ENCODE results near the gene KLF11. TPM values are rescaled to one million over a fixed set of nuclear protein-coding genes. Genes with fewer than 3 reads are reported as not detected.
"Not testable (repeated sequence)": the region's sequence is repeated elsewhere in the genome, so short reads cannot be mapped to it uniquely, and the experiment has no call there.

Gene KLF11
- polyA plus RNA-seq, 10 donors: 20.5 to 32.5 (median 23.9) TPM

DNA sequence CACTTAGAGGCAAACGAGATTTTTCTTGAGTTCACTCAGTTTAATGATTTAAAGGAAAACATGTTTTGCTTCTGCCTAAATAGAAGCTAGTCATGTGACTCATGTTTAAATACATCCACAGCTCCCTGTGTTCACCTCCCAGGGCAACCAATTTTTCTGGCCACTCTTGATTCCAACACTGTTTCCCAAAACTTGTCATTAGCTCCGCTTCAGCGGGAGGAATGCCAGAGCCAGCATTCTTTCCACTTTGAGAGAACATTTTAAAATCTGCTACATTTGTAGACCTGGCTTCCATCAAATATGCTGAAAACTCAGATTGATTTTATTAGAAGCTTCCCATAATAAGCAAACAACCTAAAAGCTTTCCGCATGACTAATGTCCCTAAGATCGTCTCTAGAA, 39.7 kb downstream of the KLF11 start:
- peak in 1 of 3 donors; percentile 40 for DNase-seq

DNA sequence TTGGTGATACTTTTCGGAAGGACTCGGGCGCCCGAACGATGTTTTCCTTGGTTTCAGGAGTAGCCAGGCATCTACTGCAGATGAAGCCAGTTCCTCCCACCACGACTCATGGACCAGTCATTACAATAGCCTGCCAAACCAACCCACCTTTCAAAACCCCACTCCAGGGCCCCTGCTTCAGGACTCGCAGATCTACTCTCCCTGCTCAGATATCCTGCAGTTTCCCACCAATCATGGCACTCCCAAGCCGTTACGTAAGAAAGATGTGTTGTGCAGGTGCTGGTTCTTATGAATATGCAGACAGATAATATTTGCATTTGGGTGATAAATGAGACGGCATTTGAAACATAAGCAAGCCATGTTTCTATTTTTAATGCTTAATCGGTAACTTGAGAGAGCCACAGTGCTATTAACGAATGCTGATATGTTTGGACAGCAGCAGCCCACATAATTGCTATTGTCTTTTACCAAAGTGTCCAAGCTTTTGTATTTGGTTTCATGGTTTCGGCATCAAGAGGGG, 40.4 kb downstream of the KLF11 start:
- no peak for DNase-seq

DNA sequence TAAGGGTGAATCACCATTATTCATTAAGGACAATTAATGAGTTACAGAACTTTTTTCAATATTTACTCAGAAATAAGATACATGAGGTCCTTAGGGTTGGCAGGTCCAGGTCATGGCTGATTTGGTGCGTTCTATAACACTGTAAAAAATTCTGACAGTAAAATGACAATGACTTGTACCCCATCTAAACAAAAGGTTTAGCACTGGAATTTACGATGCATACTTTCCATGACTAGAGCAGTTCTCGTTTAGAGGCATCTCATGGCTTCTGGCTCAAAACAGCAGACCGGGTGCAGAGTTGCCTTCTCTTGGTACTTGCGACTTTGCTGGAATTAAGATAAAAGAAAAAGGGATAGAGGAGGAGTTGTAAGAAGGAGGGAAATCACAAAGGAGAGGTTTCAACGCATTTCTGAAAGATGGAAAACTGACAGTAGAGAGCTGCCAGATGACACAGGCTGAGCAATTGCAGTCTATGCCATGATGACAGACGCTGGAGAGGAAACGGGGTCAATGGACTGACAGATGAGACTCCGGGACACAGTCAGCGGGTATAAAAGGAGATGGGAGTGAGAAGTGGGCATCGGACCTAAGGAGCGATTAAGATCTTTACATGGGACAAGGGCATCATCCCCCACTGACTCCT, 41.0 kb downstream of the KLF11 start:
- DNase-seq: no peak

DNA sequence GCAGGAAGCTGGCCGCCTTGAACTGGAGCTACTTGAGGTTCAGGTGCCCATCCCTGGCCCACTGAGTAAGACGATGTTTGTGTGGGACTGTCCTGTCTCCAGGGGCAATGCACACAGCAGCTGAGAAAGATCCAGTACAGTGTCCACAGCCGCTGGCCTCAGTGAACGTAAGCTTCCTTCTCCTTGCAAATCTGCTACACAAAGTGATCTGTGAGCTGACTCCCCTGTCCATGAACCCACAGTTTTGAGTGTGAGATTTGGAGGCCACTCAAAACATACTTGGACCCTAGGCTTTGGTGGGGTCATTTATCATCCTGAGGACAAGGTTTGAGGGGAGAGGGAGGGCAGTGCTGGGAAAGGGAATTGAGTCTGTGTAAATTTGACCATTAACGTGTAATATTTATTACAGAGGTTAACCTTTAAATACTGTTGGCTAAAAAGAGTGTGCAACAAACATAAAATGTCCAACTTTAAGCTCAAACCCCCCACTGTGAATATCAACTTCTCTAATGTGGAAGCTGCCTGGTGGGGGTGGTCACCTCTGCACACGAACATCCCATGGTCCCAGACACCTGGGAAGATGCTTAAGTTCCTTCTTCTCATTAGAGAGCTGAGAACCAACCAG, 41.8 kb downstream of the KLF11 start:
- DNase-seq: no peak

DNA sequence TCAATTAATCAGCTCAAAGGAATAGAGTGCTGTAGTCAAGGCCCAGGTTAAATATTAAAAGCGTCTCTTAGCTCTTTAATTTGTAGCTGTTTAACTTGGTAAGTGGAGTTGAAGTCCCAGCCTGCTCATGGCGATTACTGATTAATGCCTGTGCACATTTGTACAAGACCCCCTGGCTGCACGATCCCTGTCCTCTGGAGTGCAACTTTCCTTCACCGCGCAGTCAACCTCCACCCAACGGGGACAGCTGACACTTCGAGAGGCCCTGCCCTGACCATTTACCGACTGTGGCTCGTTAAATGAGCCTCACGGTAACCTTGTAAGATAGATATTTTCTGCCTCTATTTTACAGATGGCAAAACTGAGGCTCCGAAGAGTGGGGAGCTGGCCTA, 42.3 kb downstream of the KLF11 start:
- DNase-seq: no peak

DNA sequence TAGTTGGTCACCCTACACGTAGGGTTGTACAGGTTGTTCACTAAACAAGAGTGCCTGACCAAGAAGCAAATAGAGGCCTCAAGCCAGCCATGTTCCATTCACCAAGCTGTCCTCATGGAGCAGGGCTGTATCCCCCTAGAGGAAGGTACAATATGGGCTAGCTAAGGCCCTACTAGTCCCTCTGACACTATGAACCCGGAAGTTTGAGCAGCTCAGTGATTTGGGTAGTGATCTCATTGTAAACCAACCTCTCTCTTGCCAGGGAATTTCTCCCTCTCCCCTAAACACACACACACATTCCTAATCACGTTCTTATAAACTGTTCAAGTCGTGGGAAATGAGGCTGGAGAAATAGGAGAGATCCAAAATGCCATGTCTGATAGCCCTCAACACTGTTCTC, 43.6 kb downstream of the KLF11 start:
- DNase-seq: no peak

DNA sequence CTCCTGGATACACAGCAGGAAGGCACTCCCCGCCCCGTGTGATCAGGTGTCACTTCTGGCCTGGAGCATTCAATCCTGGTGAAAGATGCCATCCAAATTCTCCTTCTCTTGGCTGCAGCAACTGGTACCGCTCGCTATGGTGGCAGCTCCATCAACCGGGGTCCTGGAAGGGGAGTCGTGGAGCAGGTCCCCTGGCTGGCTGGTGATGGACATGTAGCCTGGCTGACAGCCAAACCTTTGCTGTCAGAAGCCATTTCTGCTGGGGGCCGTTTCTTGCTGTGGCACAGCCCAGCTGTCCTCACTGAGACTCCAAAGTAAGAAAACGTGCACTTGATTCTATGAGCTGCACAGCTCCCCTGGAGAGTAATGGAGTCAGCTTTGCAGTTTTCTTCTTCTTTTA, 44.0 kb downstream of the KLF11 start:
- no peak for DNase-seq

DNA sequence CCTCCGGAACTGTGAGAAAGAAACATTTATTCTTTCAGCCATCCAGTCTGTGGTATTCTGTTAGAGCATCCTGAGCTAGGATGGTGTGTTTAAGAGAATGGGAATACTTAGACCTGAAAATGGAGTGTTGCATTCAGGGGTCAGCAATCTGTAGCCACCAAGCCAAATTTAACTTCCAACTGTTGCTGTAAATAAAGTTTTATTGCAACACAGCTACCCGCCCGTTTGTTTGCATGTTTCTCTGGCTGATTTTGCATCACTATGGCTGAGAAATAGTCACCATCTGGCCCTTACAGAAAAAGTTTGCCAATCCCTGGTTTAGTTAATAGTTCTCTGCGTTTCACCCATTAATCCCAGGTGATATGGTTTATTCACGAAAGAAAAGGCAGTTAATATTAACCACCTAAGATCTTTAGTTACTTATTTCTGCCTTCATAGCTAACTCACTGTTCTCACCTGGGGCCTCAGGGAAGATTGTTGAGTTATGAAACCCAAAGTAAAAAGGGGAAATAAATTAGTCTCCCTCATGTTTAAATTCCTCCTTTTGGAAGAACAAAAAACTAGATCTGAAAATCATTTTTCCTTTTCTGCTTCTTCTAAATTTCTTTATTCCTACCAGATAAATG, 46.3 kb downstream of the KLF11 start:
- no peak for DNase-seq

DNA sequence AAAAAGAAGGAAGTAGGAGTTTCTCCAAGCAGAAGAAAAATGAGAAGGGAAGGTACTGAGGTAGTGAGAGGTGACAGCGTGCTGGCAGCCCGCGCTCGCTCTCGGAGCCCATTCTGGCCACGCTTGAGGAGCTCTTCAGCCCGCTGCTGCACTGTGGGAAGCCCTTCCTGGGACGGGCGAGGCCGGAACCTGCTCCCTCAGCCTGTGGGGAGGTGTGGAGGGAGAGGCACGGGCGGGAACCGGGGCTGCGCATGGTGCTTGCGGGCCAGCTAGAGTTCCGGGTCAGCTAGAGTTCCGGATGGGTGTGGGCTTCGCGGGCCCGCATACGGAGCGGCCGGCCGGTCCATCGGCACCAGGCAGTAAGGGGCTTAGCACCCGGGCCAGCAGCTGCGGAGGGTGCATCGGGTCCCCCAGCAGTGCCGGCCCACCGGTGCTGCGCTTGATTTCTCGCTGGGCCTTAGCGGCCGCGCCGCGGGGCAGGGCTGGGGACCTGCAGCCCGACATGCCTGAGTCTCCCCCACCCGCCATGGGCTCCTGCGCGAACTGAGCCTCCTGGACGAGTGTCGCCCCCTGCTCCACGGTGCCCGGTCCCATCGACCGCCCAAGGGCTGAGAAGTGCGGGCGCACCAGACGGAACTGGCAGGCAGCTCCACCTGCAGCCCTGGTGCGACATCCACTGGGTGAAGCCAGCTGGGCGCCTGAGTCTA, 48.0 kb downstream of the KLF11 start:
- no peak for DNase-seq

DNA sequence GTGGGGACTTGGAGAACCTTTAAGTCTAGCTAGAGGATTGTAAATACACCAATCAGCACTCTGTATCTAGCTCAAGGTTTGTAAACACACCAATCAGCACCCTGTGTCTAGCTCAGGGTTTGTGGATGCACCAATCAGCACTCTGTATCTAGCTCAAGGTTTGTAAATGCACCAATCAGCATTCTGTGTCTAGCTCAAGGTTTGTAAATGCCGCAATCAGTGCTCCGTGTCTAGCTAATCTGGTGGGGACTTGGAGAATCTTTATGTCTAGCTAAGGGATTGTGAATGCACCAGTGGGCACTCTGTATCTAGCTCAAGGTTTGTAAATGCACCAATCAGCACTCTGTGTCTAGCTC, 48.5 kb downstream of the KLF11 start:
- not testable (repeated sequence) for DNase-seq

DNA sequence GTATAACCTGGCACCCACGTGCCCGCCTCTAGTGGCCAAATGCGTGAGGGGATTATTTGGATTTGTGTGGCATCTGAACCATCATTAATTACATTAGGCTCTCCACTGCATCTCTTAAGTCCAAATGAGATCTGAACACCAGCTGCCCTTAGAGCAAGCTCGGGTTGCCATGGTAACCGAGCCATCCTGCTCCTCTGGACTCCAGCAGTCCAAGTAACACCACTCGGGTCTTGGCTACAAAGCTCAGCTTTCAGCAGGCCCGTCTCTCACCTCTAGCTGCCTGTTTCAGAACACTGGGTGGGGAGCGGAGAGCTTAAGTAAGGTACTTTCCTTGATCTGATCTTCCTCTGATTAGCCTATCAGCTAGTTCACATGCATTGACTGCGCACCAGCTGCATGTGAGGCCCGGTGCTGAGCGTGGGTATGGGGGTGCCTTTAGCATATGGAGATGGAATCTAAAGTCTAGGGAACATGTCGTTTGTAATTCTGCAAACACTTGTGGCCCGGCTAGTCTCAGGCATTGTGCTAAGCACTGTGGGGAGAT, 51.0 kb downstream of the KLF11 start:
- DNase-seq: no peak

DNA sequence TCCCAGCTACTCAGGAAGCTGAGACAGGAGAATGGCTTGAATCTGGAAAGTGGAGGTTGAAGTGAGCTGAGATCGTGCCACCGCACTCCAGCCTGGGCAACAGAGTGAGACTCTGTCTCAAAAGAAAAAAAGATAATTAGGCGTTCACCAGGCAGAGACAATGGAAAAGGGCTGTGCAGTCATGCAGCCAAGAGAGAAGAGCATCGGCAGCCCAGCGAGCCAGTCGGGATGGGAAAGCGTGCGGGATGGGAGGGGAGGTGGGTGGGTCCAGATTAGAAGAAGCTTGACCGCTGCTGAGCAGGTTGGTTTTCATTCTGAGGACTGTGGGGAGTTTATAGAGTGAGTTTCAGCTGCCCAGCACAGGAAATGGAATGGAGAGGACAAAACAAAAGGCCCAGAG, 51.8 kb downstream of the KLF11 start:
- DNase-seq: no peak

DNA sequence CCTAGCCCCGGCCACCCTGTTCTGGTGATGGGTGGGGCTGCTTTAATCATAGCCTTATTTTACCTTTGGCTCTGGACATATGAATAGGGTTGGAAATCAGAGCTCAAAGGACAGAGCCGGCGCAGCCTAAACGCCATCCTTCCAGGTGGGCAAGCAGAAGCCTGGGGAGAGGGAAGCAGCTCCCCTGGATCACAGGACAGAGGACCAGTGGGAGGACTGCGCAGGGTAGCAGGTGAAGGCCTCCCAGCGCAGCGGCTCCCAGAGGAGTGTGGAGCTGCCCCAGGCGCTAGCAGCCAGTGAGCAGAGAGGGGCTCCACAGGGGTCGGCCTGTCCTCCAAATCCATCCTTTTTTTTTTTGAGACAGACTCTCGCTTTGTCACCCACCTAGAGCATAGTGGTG, 53.3 kb downstream of the KLF11 start:
- DNase-seq: no peak

DNA sequence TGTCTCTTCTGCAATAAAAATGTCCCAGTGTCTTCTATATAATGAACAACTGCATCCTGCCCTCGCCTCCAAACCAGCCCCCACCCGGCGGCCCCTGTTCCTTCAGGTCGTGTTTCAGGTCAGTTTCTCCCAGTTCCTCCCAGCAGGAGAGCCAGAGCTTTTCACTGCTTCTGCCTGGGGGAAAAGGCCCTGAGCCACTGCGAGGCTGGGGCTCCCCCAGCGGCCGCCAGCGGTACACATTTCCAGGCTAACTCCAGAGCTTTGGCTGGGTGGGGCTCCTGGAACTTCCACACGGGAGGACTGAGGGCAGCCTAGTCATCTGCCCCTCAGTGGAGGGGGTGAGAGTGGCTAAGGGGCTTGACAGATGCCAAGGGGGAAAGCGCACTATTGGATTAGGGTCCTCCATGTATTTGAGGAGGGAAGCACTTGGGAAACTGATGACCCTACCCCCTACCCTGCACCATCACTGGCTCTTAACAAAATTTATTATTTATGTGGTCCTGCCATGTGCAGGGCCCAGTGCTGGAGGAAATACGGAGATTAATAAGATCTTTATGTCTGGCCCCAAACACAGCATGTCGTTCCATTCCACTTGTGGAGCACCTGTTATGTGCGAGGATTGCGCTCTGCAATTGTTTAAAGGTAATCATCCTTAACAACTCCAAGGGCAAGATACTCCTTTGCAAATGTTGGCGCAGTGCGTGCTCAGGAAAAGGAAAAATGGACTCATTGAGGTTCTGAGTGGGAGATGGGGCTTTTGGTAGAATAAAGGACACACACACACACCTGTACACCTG, 54.2 kb downstream of the KLF11 start:
- DNase-seq: peak; percentile 38 to 72 (median 55)

DNA sequence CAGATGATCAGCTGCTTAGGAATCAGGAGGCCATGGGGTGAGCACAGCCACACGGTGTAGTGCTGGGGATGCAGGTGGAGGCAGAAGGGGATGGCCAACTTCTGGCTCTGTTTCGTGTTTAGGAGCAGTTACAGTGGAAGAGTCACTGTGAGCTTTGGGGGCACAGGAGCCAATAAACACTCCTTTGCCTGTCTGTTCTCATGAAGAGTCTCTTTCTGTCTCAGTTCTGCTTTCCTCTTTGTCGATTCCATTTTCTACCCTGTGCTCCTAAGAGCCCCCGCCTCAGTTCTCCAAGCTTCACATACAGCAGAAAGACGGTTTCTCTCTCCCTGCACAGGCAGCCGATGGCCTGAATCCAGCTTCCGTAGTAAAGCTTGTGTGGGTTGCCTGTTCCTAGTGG, 58.1 kb downstream of the KLF11 start:
- peak in 1 of 3 donors; percentile 25 for DNase-seq

DNA sequence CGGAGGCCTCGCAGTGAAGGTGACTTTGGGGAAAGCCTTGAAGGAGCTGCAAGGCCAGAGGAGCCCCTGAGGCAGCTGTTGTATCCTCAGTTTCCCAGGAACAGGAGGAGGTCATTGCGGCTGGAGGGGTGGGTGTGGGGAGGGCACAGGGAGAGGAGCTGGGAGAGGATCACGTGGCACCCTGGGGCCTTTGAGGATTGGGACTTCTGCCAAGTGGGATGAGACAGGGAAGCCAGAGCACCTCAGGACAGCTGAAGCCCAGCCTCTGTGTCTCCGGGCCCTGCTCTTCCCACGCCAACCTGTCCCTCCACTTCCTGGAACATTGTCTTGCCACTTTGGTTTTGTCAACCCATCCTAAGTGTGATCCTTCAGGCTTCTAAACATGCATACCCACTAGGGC, 59.8 kb downstream of the KLF11 start:
- DNase-seq: no peak

Other genes starting within 250 kb of the KLF11 start
- gene TAF1B, start 200.1 kb upstream of the KLF11 start, polyA plus RNA-seq (ENCODE audit: insufficient read length in 10 of 10): 10 to 100 TPM; 10.0 to 19.2 (median 13.6) TPM
- 1 to 10 TPM in 7 of 10 donors, under 1 TPM in 3; 0.60 to 8.0 (median 1.3) TPM for gene GRHL1, start 91.9 kb upstream of the KLF11 start, polyA plus RNA-seq (ENCODE audit: insufficient read length in 10 of 10)
- 10 to 100 TPM in 6 of 10 donors, 1 to 10 TPM in 4; 5.3 to 13.2 (median 11.0) TPM for gene CYS1, start 36.9 kb downstream of the KLF11 start, polyA plus RNA-seq (ENCODE audit: insufficient read length in 10 of 10)
- 10 to 100 TPM; 25.5 to 67.1 (median 43.1) TPM for gene RRM2, start 79.2 kb downstream of the KLF11 start, polyA plus RNA-seq (ENCODE audit: insufficient read length in 10 of 10)